ENCODE measurements around the gene TLN1.

Gene TLN1

GRCh38 chr9:35713578-35713977 is 18.4 kb downstream of the TLN1 start:
- TF ChIP-seq CTCF (IDR thresholded peaks at IDR 0.05; ENCODE audit: low read depth, low read length) = no peak
- DNase-seq (ENCODE audit: extremely low read depth, low read depth) = no peak

GRCh38 chr9:35712762-35713400 is 19.1 kb downstream of the TLN1 start:
- no peak for TF ChIP-seq CTCF (IDR thresholded peaks at IDR 0.05; ENCODE audit: low read depth, low read length)
- no peak for DNase-seq (ENCODE audit: extremely low read depth, low read depth)

- DNase-seq (ENCODE audit: extremely low read depth, low read depth) = no peak
- TF ChIP-seq CTCF (IDR thresholded peaks at IDR 0.05; ENCODE audit: low read depth, low read length) = no peak
Observed at GRCh38 chr9:35711501-35712428, 20.2 kb downstream of the TLN1 start.

DNA sequence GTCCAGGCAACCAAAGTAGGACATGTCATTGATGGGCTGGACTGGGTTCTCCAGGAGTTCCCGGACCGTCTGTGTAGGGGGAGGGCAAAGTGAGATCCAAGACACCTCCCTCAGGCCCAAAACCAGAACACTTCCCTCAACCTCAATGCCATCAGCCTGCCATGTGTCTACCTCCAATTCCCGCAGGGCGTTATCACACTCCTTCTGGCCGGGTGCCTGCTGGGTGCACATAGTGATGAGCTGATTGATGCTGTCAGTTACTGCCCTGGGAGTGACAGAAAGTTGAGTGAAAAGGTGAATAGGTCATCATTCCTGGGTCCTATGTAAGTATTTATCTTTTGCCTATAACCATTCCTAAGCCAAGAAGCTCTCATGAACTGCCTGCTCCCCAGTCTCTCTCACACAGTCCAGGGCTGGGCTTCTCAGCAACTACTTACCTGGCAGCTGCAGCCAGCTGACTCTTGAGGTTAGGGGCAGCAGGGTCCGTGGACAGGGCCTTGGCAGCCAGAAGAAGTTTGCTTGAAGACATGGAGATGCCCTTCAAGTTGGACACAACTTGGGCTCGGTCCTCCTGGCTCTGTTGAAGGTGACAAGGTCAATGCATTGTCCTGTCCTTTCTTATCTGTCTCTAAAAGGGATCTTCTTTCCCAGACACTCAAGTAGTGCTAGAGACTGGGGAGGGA is 21.0 kb downstream of the TLN1 start:
- TF ChIP-seq CTCF (IDR thresholded peaks at IDR 0.05; ENCODE audit: low read depth, low read length) = no peak
- no peak for DNase-seq (ENCODE audit: extremely low read depth, low read depth)

- TF ChIP-seq CTCF (IDR thresholded peaks at IDR 0.05; ENCODE audit: low read depth, low read length) = no peak
- DNase-seq (ENCODE audit: extremely low read depth, low read depth) = no peak
Observed at GRCh38 chr9:35708146-35708545, 23.8 kb downstream of the TLN1 start.

GRCh38 chr9:35706951-35707350 is 25.0 kb downstream of the TLN1 start:
- no peak for TF ChIP-seq CTCF (IDR thresholded peaks at IDR 0.05; ENCODE audit: low read depth, low read length)
- no peak for DNase-seq (ENCODE audit: extremely low read depth, low read depth)
